ENCODE measurements around the gene SHANK2.

The SHANK2 gene

DNA sequence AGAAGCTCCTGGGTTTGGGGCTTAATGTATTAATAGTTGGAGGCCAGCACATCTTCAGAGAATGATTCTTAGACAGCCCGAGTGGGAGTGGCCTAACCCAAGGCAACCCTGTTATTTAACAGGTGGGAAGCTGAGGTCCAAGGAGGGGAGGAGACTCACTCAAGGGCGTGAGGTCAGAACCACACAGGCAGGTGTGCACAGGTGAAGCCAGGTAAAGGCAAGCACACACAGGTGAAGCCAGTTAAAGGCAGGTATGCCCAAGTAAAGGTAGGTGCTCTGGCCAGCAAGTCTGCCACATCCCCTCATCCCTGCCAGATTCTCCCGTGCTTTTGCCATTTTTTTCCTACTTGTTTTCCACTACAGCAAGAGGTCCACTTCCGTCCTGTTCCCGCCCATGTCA, 2.9 kb upstream of the SHANK2 start:
- Histone ChIP-seq H2AK5ac (ENCODE audit: low read depth, low read length) (no peak overlapping the region), H3K14ac (ENCODE audit: low read length) (no peak overlapping the region), H3K27me3 (ENCODE audit: control insufficient read depth in 3 of 3, insufficient read depth in 3 of 3, low read depth in 1 of 3, low read length in 3 of 3) (peaks cover 9 to 61% (median 22%) of the 10 kb centered on the region in 3 experiments), H2BK120ac (ENCODE audit: low read depth, low read length) (no peak overlapping the region), H3K9me3 (replicated peaks in 1 of 2; ENCODE audit: control insufficient read depth in 2 of 2, insufficient read depth in 1 of 2, low read depth in 1 of 2, low read length in 2 of 2) (peaks cover 0 to 2% of the 10 kb centered on the region in 2 donors), H3K4ac (ENCODE audit: low read length) (no peak overlapping the region), H2AFZ (ENCODE audit: low read length) (no peak overlapping the region), H3K4me3 (ENCODE audit: low read length in 2 of 2) (no peak overlapping the region), H4K8ac (ENCODE audit: low read depth, low read length) (no peak overlapping the region), H4K91ac (ENCODE audit: low read depth, low read length, poor library complexity) (no peak overlapping the region), H3K9ac (ENCODE audit: low read depth, low read length, poor library complexity) (no peak overlapping the region), H3K79me1 (ENCODE audit: low read depth, low read length) (no peaks in the 10 kb centered on the region), H2BK12ac (ENCODE audit: low read length) (no peak overlapping the region), H2BK5ac (ENCODE audit: low read length) (no peak overlapping the region), H3K27ac (replicated peaks; ENCODE audit: low read length) (no peak overlapping the region), H3K4me2 (ENCODE audit: insufficient read depth, low read length, poor library complexity, severe bottlenecking) (no peak overlapping the region), H3K23ac (ENCODE audit: low read depth, low read length, poor library complexity) (no peak overlapping the region), H3K4me1 (ENCODE audit: control insufficient read depth in 2 of 2, insufficient read depth in 1 of 2, low read depth in 1 of 2, low read length in 2 of 2) (no peaks in the 10 kb centered on the region), H3K36me3 (replicated peaks in 1 of 2; ENCODE audit: control insufficient read depth in 2 of 2, insufficient read depth in 2 of 2, low read length in 2 of 2) (no peaks in the 10 kb centered on the region), H3K18ac (ENCODE audit: low read length) (peak overlapping the region; percentile 11), H2BK15ac (ENCODE audit: low read length) (no peak overlapping the region)
- DNase-seq (ENCODE audit: low spot score) = no peak
- no CpG with 5 or more reads among the region's 5 CpGs for WGBS, 2 donors (ENCODE audit: extremely low coverage in 2 of 2, insufficient read length in 2 of 2, insufficient replicate concordance in 1 of 2)

DNA sequence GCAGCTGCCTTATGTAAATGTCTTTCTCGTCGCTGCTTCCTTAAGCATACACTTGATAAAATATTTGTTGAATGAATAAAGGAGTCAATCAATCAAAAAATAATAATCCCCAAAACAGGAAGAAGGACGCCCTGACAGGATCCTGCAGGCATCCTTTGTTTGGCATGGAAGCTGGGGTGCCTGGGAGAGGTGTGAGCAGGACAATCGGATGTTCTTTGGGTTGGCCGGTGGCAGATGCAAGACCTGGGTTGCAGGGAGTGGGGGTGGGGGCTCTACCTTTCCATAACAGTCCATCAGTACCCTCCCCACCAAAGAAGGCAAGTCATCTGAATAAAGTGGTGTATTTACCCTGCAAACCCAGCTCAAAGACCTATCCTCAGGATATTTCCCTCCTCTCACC, 1.4 kb upstream of the SHANK2 start:
- no peak overlapping the region for H3K9ac ChIP-seq (ENCODE audit: low read depth, low read length, poor library complexity)
- no peak overlapping the region for H2BK120ac ChIP-seq (ENCODE audit: low read depth, low read length)
- no peak overlapping the region for H3K23ac ChIP-seq (ENCODE audit: low read depth, low read length, poor library complexity)
- no peak overlapping the region for H3K18ac ChIP-seq (ENCODE audit: low read length)
- no peak overlapping the region for H2BK15ac ChIP-seq (ENCODE audit: low read length)
- H3K27ac ChIP-seq (replicated peaks; ENCODE audit: low read length) = no peak overlapping the region
- no peaks in the 10 kb centered on the region for H3K36me3 ChIP-seq (replicated peaks in 1 of 2; ENCODE audit: control insufficient read depth in 2 of 2, insufficient read depth in 2 of 2, low read length in 2 of 2)
- no peak overlapping the region for H3K4me3 ChIP-seq (ENCODE audit: low read length in 2 of 2)
- DNase-seq (ENCODE audit: low spot score) = no peak
- H3K4ac ChIP-seq (ENCODE audit: low read length) = no peak overlapping the region
- no peak overlapping the region for H2AFZ ChIP-seq (ENCODE audit: low read length)
- H4K8ac ChIP-seq (ENCODE audit: low read depth, low read length) = no peak overlapping the region
- H3K79me1 ChIP-seq (ENCODE audit: low read depth, low read length) = no peaks in the 10 kb centered on the region
- peaks cover 9 to 76% (median 35%) of the 10 kb centered on the region in 3 experiments for H3K27me3 ChIP-seq (ENCODE audit: control insufficient read depth in 3 of 3, insufficient read depth in 3 of 3, low read depth in 1 of 3, low read length in 3 of 3)
- no peak overlapping the region for H2BK12ac ChIP-seq (ENCODE audit: low read length)
- no peaks in the 10 kb centered on the region for H3K9me3 ChIP-seq (replicated peaks in 1 of 2; ENCODE audit: control insufficient read depth in 2 of 2, insufficient read depth in 1 of 2, low read depth in 1 of 2, low read length in 2 of 2)
- peaks cover 0 to 5% of the 10 kb centered on the region in 2 donors for H3K4me1 ChIP-seq (ENCODE audit: control insufficient read depth in 2 of 2, insufficient read depth in 1 of 2, low read depth in 1 of 2, low read length in 2 of 2)
- no CpG with 5 or more reads among the region's 5 CpGs for WGBS, 2 donors (ENCODE audit: extremely low coverage in 2 of 2, insufficient read length in 2 of 2, insufficient replicate concordance in 1 of 2)
- no peak overlapping the region for H3K14ac ChIP-seq (ENCODE audit: low read length)
- no peak overlapping the region for H4K91ac ChIP-seq (ENCODE audit: low read depth, low read length, poor library complexity)
- no peak overlapping the region for H3K4me2 ChIP-seq (ENCODE audit: insufficient read depth, low read length, poor library complexity, severe bottlenecking)
- no peak overlapping the region for H2BK5ac ChIP-seq (ENCODE audit: low read length)
- no peak overlapping the region for H2AK5ac ChIP-seq (ENCODE audit: low read depth, low read length)

- Histone ChIP-seq H3K4me2 (ENCODE audit: insufficient read depth, low read length, poor library complexity, severe bottlenecking) (peak overlapping the region; percentile 99), H3K79me1 (ENCODE audit: low read depth, low read length) (no peaks in the 10 kb centered on the region), H2BK15ac (ENCODE audit: low read length) (peak overlapping the region; percentile 59), H3K9ac (ENCODE audit: low read depth, low read length, poor library complexity) (peak overlapping the region; percentile 37), H2AFZ (ENCODE audit: low read length) (peak overlapping the region; percentile 23), H2BK12ac (ENCODE audit: low read length) (no peak overlapping the region), H3K4me3 (ENCODE audit: low read length in 2 of 2) (peak overlapping the region in 1 of 2 donors; percentile 89), H3K36me3 (replicated peaks in 1 of 2; ENCODE audit: control insufficient read depth in 2 of 2, insufficient read depth in 2 of 2, low read length in 2 of 2) (no peaks in the 10 kb centered on the region), H4K91ac (ENCODE audit: low read depth, low read length, poor library complexity) (no peak overlapping the region), H3K27ac (replicated peaks; ENCODE audit: low read length) (no peak overlapping the region), H3K18ac (ENCODE audit: low read length) (peak overlapping the region; percentile 37), H2AK5ac (ENCODE audit: low read depth, low read length) (no peak overlapping the region), H4K8ac (ENCODE audit: low read depth, low read length) (no peak overlapping the region), H3K14ac (ENCODE audit: low read length) (no peak overlapping the region), H2BK5ac (ENCODE audit: low read length) (no peak overlapping the region), H3K23ac (ENCODE audit: low read depth, low read length, poor library complexity) (no peak overlapping the region), H3K4me1 (ENCODE audit: control insufficient read depth in 2 of 2, insufficient read depth in 1 of 2, low read depth in 1 of 2, low read length in 2 of 2) (peaks cover 0 to 10% of the 10 kb centered on the region in 2 donors), H3K9me3 (replicated peaks in 1 of 2; ENCODE audit: control insufficient read depth in 2 of 2, insufficient read depth in 1 of 2, low read depth in 1 of 2, low read length in 2 of 2) (no peaks in the 10 kb centered on the region), H2BK120ac (ENCODE audit: low read depth, low read length) (no peak overlapping the region), H3K4ac (ENCODE audit: low read length) (no peak overlapping the region), H3K27me3 (ENCODE audit: control insufficient read depth in 3 of 3, insufficient read depth in 3 of 3, low read depth in 1 of 3, low read length in 3 of 3) (peaks cover 9 to 84% (median 35%) of the 10 kb centered on the region in 3 experiments)
- no peak for DNase-seq (ENCODE audit: low spot score)
- WGBS, 2 donors (ENCODE audit: extremely low coverage in 2 of 2, insufficient read length in 2 of 2, insufficient replicate concordance in 1 of 2) = no CpG with 5 or more reads among the region's 40 CpGs
Measured at GRCh38 chr11:71252770-71253730, 673 bp upstream of the SHANK2 start.

- H2AFZ ChIP-seq (ENCODE audit: low read length) = peak overlapping the region; percentile 78
- H3K4me3 ChIP-seq (ENCODE audit: low read length in 2 of 2) = peak overlapping the region in 1 of 2 donors; percentile 89
- H3K18ac ChIP-seq (ENCODE audit: low read length) = peak overlapping the region; percentile 95
- H3K9ac ChIP-seq (ENCODE audit: low read depth, low read length, poor library complexity) = peak overlapping the region; percentile 75
- DNase-seq (ENCODE audit: low spot score) = peak; percentile 63
- H2BK5ac ChIP-seq (ENCODE audit: low read length) = peak overlapping the region; percentile 35
- peaks cover 0 to 19% of the 10 kb centered on the region in 2 donors for H3K4me1 ChIP-seq (ENCODE audit: control insufficient read depth in 2 of 2, insufficient read depth in 1 of 2, low read depth in 1 of 2, low read length in 2 of 2)
- peak overlapping the region; percentile 44 for H3K14ac ChIP-seq (ENCODE audit: low read length)
- no peak overlapping the region for H2BK12ac ChIP-seq (ENCODE audit: low read length)
- H3K9me3 ChIP-seq (replicated peaks in 1 of 2; ENCODE audit: control insufficient read depth in 2 of 2, insufficient read depth in 1 of 2, low read depth in 1 of 2, low read length in 2 of 2) = no peaks in the 10 kb centered on the region
- no peak overlapping the region for H4K8ac ChIP-seq (ENCODE audit: low read depth, low read length)
- H2BK120ac ChIP-seq (ENCODE audit: low read depth, low read length) = no peak overlapping the region
- H3K36me3 ChIP-seq (replicated peaks in 1 of 2; ENCODE audit: control insufficient read depth in 2 of 2, insufficient read depth in 2 of 2, low read length in 2 of 2) = no peaks in the 10 kb centered on the region
- H2AK5ac ChIP-seq (ENCODE audit: low read depth, low read length) = peak overlapping the region; percentile 10
- no peak overlapping the region for H4K91ac ChIP-seq (ENCODE audit: low read depth, low read length, poor library complexity)
- no peaks in the 10 kb centered on the region for H3K79me1 ChIP-seq (ENCODE audit: low read depth, low read length)
- no CpG with 5 or more reads among the region's 59 CpGs for WGBS, 2 donors (ENCODE audit: extremely low coverage in 2 of 2, insufficient read length in 2 of 2, insufficient replicate concordance in 1 of 2)
- H3K27me3 ChIP-seq (ENCODE audit: control insufficient read depth in 3 of 3, insufficient read depth in 3 of 3, low read depth in 1 of 3, low read length in 3 of 3) = peaks cover 9 to 91% (median 35%) of the 10 kb centered on the region in 3 experiments
- no peak overlapping the region for H2BK15ac ChIP-seq (ENCODE audit: low read length)
- H3K4me2 ChIP-seq (ENCODE audit: insufficient read depth, low read length, poor library complexity, severe bottlenecking) = peak overlapping the region; percentile 99
- no peak overlapping the region for H3K27ac ChIP-seq (replicated peaks; ENCODE audit: low read length)
- H3K23ac ChIP-seq (ENCODE audit: low read depth, low read length, poor library complexity) = peak overlapping the region; percentile 68
- no peak overlapping the region for H3K4ac ChIP-seq (ENCODE audit: low read length)
Measured at GRCh38 chr11:71251761-71252268, 562 bp downstream of the SHANK2 start.
